Gastroesophageal sphincter (tissue), 4 donors: ENCODE results near the gene RAB14. TPM values are rescaled to one million over a fixed set of nuclear protein-coding genes. Genes with fewer than 3 reads are reported as not detected.
A peak's percentile ranks its signal among the peaks of the same experiment; 100 is the strongest.

Source experiments
- ATAC-seq: fragments of 150-250 bp; one replicate; pipeline ENCODE4 v1.9.1; 2016; ENCODE audit warnings: mild to moderate bottlenecking, moderate library complexity
- H3K27ac ChIP-seq, 4 donors: fragments of 200-600 bp; sonication (generic) in 3 of 4; 1 replicate in 3 of 4; 2 replicates in 1 of 4; pipeline ENCODE4 v1.5.1; 2016 to 2019
- H3K27me3 ChIP-seq: fragments of 200-600 bp; sonication (generic); one replicate; pipeline ENCODE4 v1.5.1; 2019
- H3K36me3 ChIP-seq, 2 donors: fragments of 200-600 bp; sonication (generic); one replicate each; pipeline ENCODE4 v1.5.1; 2019; ENCODE audit warnings: control low read depth in 1 of 2
- H3K4me1 ChIP-seq, 3 donors: fragments of 200-600 bp; sonication (generic); 1 replicate in 2 of 3; 2 replicates in 1 of 3; pipeline ENCODE4 v1.5.1; 2016 to 2019; ENCODE audit warnings: control low read depth in 2 of 3
- H3K4me3 ChIP-seq, 2 donors: fragments of 200-600 bp; sonication (generic); one replicate each; pipeline ENCODE4 v1.5.1; 2019; ENCODE audit warnings: mild to moderate bottlenecking in 1 of 2, moderate library complexity in 1 of 2
- H3K9me3 ChIP-seq, 3 donors: fragments of 200-600 bp; sonication (generic); one replicate each; pipeline ENCODE4 v1.5.1; 2017 to 2019; ENCODE audit warnings: control low read depth in 2 of 3
- EP300 ChIP-seq: sonication (generic); formaldehyde crosslinking; IDR thresholded peaks from one replicate; pipeline ENCODE4 v1.6.1; 2017; ENCODE audit warnings: antibody characterized with exemption, mild to moderate bottlenecking
- POLR2A ChIP-seq, 2 donors: fragments of 450-650 bp; IDR thresholded peaks; one replicate each; pipeline ENCODE4 v1.6.1; 2017; ENCODE audit warnings: antibody characterized with exemption in 2 of 2, mild to moderate bottlenecking in 2 of 2, moderate library complexity in 1 of 2
- POLR2AphosphoS5 ChIP-seq: sonication (generic); formaldehyde crosslinking; IDR thresholded peaks from one replicate; pipeline ENCODE4 v1.6.1; 2017; ENCODE audit warnings: antibody characterized with exemption
- WGBS, 2 donors: methylation state at CpG; one replicate each; pipeline ENCODE4 v1.1.5; 2018; ENCODE audit warnings: low coverage in 1 of 2; 5-methylcytosine and 5-hydroxymethylcytosine counted together
- total RNA-seq, 4 donors: library from RNA; depleted of rRNA; stranded (reverse); fragments of >200 nt; gene quantifications; one replicate each; pipeline ENCODE4 v1.1.0, GENCODE V29; 2016
- TF ChIP-seq, protein P1 (sequence below), 4 experiments: fragments of 200-600 bp in 2 of 4; fragments of 450-650 bp in 2 of 4; sonication (generic) in 1 of 4; IDR thresholded peaks; one replicate each; pipeline ENCODE4 v1.5.1; 2017 to 2019; ENCODE audit warnings: antibody characterized with exemption in 4 of 4, mild to moderate bottlenecking in 2 of 4, moderate library complexity in 2 of 4

RAB14 gene
- total RNA-seq, 4 donors from 2014 or later: 29.7 to 40.2 (median 31.4) TPM

DNA sequence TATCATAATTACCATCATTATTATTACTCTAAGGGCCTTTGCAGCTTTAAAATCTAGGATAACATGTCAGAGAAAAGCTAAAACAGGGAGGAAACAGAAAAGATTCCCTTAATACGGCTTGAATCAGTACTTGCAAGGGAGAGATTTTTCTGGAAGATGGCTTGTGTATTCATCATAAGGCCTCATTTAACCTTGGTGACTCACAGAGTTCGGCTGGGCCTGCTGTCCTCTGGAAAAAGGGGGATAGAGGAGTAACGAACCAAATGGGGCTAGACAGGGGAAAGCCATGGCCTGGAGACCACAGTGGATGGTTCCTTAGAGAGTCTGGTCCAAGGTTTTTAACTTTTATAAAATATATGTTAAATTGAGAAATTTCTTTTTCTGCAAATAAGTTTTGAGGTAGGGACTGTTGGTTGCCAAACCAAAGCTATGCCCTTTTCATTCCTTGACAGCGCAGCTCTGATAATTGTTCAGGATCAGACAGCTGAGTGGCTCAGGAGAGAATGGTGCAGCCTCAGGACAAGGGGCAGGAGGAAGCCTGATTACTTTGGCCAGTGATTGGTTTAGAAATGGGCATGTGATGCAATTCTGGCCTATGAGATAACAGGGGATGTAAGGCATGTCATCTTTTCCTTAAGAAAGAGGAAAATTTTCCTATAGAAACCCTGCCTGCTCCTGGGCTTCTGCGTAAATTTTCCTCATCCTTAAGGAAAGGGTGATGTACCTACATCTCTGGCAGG is 40.7 kb upstream of the RAB14 start:
- 15 to 47% methylated on average over 4 to 5 of the region's 5 CpGs for WGBS, 2 donors
- Histone ChIP-seq H3K36me3 (no peaks in the 10 kb centered on the region), H3K27me3 (no peaks in the 10 kb centered on the region), H3K27ac (peak overlapping the region; percentile 6 to 68 (median 58)), H3K4me3 (no peak overlapping the region), H3K9me3 (no peaks in the 10 kb centered on the region), H3K4me1 (peaks cover 0 to 21% (median 0%) of the 10 kb centered on the region in 3 donors)
- ATAC-seq: peak; percentile 44
- TF ChIP-seq, protein P1, sequence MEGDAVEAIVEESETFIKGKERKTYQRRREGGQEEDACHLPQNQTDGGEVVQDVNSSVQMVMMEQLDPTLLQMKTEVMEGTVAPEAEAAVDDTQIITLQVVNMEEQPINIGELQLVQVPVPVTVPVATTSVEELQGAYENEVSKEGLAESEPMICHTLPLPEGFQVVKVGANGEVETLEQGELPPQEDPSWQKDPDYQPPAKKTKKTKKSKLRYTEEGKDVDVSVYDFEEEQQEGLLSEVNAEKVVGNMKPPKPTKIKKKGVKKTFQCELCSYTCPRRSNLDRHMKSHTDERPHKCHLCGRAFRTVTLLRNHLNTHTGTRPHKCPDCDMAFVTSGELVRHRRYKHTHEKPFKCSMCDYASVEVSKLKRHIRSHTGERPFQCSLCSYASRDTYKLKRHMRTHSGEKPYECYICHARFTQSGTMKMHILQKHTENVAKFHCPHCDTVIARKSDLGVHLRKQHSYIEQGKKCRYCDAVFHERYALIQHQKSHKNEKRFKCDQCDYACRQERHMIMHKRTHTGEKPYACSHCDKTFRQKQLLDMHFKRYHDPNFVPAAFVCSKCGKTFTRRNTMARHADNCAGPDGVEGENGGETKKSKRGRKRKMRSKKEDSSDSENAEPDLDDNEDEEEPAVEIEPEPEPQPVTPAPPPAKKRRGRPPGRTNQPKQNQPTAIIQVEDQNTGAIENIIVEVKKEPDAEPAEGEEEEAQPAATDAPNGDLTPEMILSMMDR (IDR thresholded peaks at IDR 0.05): no peak
- TF ChIP-seq POLR2AphosphoS5 (peak; percentile 35), POLR2A (IDR thresholded peaks at IDR 0.05) (no peak), EP300 (no peak)

DNA sequence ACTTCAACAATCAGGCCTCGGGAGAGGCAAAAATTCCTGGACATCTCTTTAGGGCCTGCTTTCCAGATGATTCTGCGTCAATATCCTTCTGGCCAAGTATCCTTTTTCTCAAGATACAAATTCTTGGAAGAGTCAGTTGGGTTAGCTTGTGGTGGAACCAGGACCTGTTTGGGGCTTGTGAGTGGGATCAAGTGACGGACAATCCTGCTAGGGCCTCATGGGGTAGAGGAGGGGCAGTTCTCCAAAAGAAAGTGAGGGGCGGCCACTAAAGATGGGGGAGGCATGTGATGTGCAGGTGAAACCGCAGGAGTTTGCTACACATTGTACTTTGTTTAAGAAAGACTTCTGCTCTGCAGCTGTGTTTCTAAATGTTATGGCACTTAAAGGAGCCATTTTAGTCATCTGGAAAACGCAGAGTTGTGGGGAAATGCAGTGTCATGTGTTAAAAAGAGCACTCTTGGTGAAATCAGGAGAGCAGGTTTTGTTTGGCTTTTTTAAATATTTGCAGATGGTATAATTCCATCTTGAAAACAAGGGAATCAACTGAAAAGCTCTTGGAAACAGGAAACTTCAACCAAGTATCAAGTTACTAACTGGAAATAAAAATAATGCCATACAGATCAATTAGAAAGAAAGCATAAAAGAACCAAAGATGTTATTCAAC is 38.9 kb upstream of the RAB14 start:
- peaks cover 0 to 21% (median 0%) of the 10 kb centered on the region in 3 donors for H3K4me1 ChIP-seq
- no peaks in the 10 kb centered on the region for H3K36me3 ChIP-seq
- no peaks in the 10 kb centered on the region for H3K27me3 ChIP-seq
- TF ChIP-seq, protein P1 (IDR thresholded peaks at IDR 0.05): no peak
- TF ChIP-seq POLR2A (IDR thresholded peaks at IDR 0.05) (no peak), EP300 (no peak), POLR2AphosphoS5 (no peak)
- ATAC-seq: no peak
- no peak overlapping the region for H3K4me3 ChIP-seq
- H3K27ac ChIP-seq: no peak overlapping the region
- no peaks in the 10 kb centered on the region for H3K9me3 ChIP-seq
- 72 to 85% methylated on average over 4 to 5 of the region's 6 CpGs for WGBS, 2 donors

DNA sequence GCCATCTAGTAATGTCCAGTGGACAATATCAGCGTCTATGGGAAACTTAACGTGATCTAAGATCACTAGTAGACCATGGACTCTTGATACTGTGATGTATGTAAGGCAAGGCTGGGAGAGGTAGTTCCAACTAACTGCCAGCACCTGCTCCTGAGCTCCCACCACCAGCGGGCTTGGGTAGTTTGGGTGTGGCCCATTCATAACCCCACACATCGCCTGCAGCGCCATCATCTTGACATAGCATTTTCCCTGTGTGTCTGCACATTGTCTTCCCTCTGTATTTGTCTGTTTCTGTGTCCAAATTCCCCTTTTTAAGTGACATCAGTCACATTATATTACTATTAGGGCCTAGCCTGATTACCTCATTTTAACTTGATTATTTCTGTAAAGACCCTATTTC is 38.2 kb upstream of the RAB14 start:
- H3K36me3 ChIP-seq: no peaks in the 10 kb centered on the region
- no peak for TF ChIP-seq EP300
- TF ChIP-seq, protein P1 (IDR thresholded peaks at IDR 0.05): no peak
- TF ChIP-seq POLR2A (IDR thresholded peaks at IDR 0.05): no peak
- TF ChIP-seq POLR2AphosphoS5: no peak
- H3K4me3 ChIP-seq: no peak overlapping the region
- H3K27ac ChIP-seq: no peak overlapping the region
- WGBS, 2 donors: 96% methylated on average over 3 to 5 of the region's 5 CpGs
- no peak for ATAC-seq
- H3K4me1 ChIP-seq: peaks cover 0 to 21% (median 0%) of the 10 kb centered on the region in 3 donors
- no peaks in the 10 kb centered on the region for H3K9me3 ChIP-seq
- H3K27me3 ChIP-seq: no peaks in the 10 kb centered on the region

DNA sequence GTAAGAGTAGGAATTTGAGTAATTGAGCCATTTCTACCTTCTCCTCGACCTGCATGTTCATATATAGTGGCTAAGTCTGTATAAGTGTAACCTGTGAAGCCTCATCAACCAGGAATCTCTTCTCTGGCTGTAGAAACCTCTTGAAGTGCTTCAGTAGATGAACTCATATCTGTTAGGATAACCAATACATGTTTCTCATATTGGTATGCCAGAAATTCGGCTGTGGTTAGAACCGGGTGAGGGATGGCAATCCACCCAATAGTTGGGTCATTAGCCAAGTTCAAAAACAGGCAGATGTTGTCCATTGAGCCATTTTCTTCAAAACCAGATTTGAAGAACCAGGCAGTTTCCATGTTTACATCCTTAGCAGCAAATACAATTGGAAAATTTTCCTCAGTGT is 37.4 kb upstream of the RAB14 start:
- Histone ChIP-seq H3K27ac (no peak overlapping the region), H3K9me3 (no peaks in the 10 kb centered on the region), H3K36me3 (no peaks in the 10 kb centered on the region), H3K4me1 (peaks cover 0 to 21% (median 0%) of the 10 kb centered on the region in 3 donors), H3K27me3 (no peaks in the 10 kb centered on the region), H3K4me3 (no peak overlapping the region)
- ATAC-seq: no peak
- TF ChIP-seq POLR2AphosphoS5 (no peak), POLR2A (IDR thresholded peaks at IDR 0.05) (no peak)
- WGBS, 2 donors: 90 to 94% methylated on average over 3 of the region's 3 CpGs

DNA sequence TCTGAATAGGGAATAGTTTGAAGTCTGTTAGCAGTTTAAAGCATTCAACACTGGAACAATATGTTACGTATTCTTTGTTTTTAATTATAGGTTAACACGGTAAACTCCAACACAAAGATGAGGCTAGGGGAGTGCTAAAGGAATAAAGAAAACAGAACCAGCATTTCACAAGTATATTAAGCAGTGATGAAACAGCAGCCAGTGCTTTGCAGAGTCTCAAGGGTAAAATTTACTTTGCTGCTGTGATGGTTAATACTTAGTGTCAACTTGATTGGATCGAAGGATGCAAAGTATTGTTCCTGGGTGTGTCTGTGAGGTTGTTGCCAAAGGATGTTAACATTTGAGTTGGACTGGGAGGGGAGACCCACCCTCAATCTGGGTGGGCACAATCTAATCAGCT is 36.2 kb upstream of the RAB14 start:
- no peak for TF ChIP-seq EP300
- TF ChIP-seq POLR2AphosphoS5: no peak
- TF ChIP-seq, protein P1 (IDR thresholded peaks at IDR 0.05): no peak
- TF ChIP-seq POLR2A (IDR thresholded peaks at IDR 0.05): no peak
- Histone ChIP-seq H3K9me3 (no peaks in the 10 kb centered on the region), H3K27me3 (no peaks in the 10 kb centered on the region), H3K4me3 (no peak overlapping the region), H3K4me1 (peaks cover 0 to 17% (median 0%) of the 10 kb centered on the region in 3 donors), H3K27ac (no peak overlapping the region), H3K36me3 (no peaks in the 10 kb centered on the region)
- 76 to 88% methylated on average over 3 of the region's 3 CpGs for WGBS, 2 donors
- ATAC-seq: no peak
